WTC11 (cell line): ENCODE results near the gene LRMDA. TPM values are rescaled to one million over a fixed set of nuclear protein-coding genes. Genes with fewer than 3 reads are reported as not detected.

Source experiments
- ATAC-seq: fragments of 200-7000 bp; cut with Tn5 transposase; 2 replicates; pipeline ENCODE4 v1.10.0; 2021; ENCODE audit warnings: mild to moderate bottlenecking, moderate library complexity
- CTCF ChIA-PET: fragments of 300-600 bp; sonication (Branson Sonifier 250); formaldehyde crosslinking; loops from one replicate; lab custom pipeline; 2021; ENCODE audit warnings: antibody characterized with exemption; lab: Charles Lee
- POLR2A ChIA-PET: fragments of 350-600 bp; sonication (Branson Sonifier 250); formaldehyde crosslinking; loops from one replicate; lab custom pipeline; 2021; ENCODE audit warnings: antibody characterized with exemption; lab: Charles Lee
- DNase-seq: peaks from one replicate; pipeline ENCODE4 v3.0.0; 2021; ENCODE audit warnings: low spot score
- H3K27ac Mint-ChIP-seq: 2 replicates; pipeline ENCODE4 v1.8.0; 2021; ENCODE audit warnings: mixed read lengths
- H3K27me3 Mint-ChIP-seq: 2 replicates; pipeline ENCODE4 v1.8.0; 2021; ENCODE audit warnings: low read depth, mild to moderate bottlenecking, moderate library complexity, mixed read lengths
- H3K36me3 Mint-ChIP-seq: 2 replicates; pipeline ENCODE4 v1.8.0; 2021; ENCODE audit warnings: mixed read lengths
- H3K4me1 Mint-ChIP-seq: 2 replicates; pipeline ENCODE4 v1.8.0; 2022; ENCODE audit warnings: mixed read lengths
- H3K4me3 Mint-ChIP-seq: 2 replicates; pipeline ENCODE4 v1.8.0; 2021; ENCODE audit warnings: mild to moderate bottlenecking, moderate library complexity, mixed read lengths
- H3K9me3 Mint-ChIP-seq: 2 replicates; pipeline ENCODE4 v1.8.0; 2021; ENCODE audit warnings: mixed read lengths
- ATF1 ChIP-seq: sonication (generic); formaldehyde crosslinking; IDR thresholded peaks from 2 replicates; pipeline ENCODE4 v1.8.1; 2023; ENCODE audit warnings: mild to moderate bottlenecking, moderate library complexity, missing genetic modification reagents
- FOXK1 ChIP-seq: sonication (generic); formaldehyde crosslinking; IDR thresholded peaks from 2 replicates; pipeline ENCODE4 v1.8.0; 2022; ENCODE audit warnings: mild to moderate bottlenecking, moderate library complexity, missing genetic modification reagents
- HMGXB4 ChIP-seq: sonication (generic); formaldehyde crosslinking; IDR thresholded peaks from 2 replicates; pipeline ENCODE4 v1.8.1; 2023; ENCODE audit warnings: mild to moderate bottlenecking, moderate library complexity, missing genetic modification reagents
- NFATC4 ChIP-seq: fragments of 250-450 bp; sonication (Bioruptor Pico); IDR thresholded peaks from 2 replicates; pipeline ENCODE4 v1.9.0; 2021; ENCODE audit warnings: mild to moderate bottlenecking
- NR2C2 ChIP-seq: sonication (generic); formaldehyde crosslinking; IDR thresholded peaks from 2 replicates; pipeline ENCODE4 v1.8.0; 2022; ENCODE audit warnings: mild to moderate bottlenecking, missing genetic modification reagents
- SMAD3 ChIP-seq: sonication (generic); formaldehyde crosslinking; IDR thresholded peaks from 2 replicates; pipeline ENCODE4 v1.8.0; 2022; ENCODE audit warnings: missing genetic modification reagents, mild to moderate bottlenecking, borderline replicate concordance
- SOX15 ChIP-seq: fragments of 250-450 bp; sonication (Bioruptor Pico); IDR thresholded peaks from 2 replicates; pipeline ENCODE4 v1.9.0; 2021; ENCODE audit warnings: mild to moderate bottlenecking
- SP1 ChIP-seq: sonication (generic); formaldehyde crosslinking; conservative IDR thresholded peaks from 2 replicates; pipeline ENCODE4 v1.8.1; 2022; ENCODE audit warnings: missing genetic modification reagents
- ZNF138 ChIP-seq: sonication (generic); formaldehyde crosslinking; conservative IDR thresholded peaks from 2 replicates; pipeline ENCODE4 v1.8.1; 2022; ENCODE audit warnings: mild to moderate bottlenecking, moderate library complexity, missing genetic modification reagents
- ZNF317 ChIP-seq: sonication (generic); formaldehyde crosslinking; IDR thresholded peaks from 2 replicates; pipeline ENCODE4 v1.8.1; 2023; ENCODE audit warnings: low read depth, mild to moderate bottlenecking, moderate library complexity, missing genetic modification reagents, borderline replicate concordance
- ZNF396 ChIP-seq: fragments of 250-450 bp; sonication (Bioruptor Pico); IDR thresholded peaks from 2 replicates; pipeline ENCODE4 v1.8.0; 2021; ENCODE audit warnings: mild to moderate bottlenecking, moderate library complexity, borderline replicate concordance
- ZNF423 ChIP-seq: fragments of 250-450 bp; sonication (Bioruptor Pico); IDR thresholded peaks from 2 replicates; pipeline ENCODE4 v2.1.2; 2022; ENCODE audit warnings: mild to moderate bottlenecking, moderate library complexity
- ZNF671 ChIP-seq: fragments of 250-450 bp; sonication (Bioruptor Pico); IDR thresholded peaks from 2 replicates; pipeline ENCODE4 v1.8.0; 2021; ENCODE audit warnings: mild to moderate bottlenecking
- total RNA-seq: library from RNA; stranded (reverse); gene quantifications from 3 replicates; pipeline ENCODE4 v1.2.3, GENCODE V29; 2021
- TF ChIP-seq, protein P1 (sequence below): fragments of 250-450 bp; sonication (Bioruptor Pico); IDR thresholded peaks from 2 replicates; pipeline ENCODE4 v1.9.0; 2021; ENCODE audit warnings: mild to moderate bottlenecking
- TF ChIP-seq, protein P2 (sequence below): fragments of 250-450 bp; sonication (Bioruptor Pico); IDR thresholded peaks from 2 replicates; pipeline ENCODE4 v1.9.0; 2021; ENCODE audit warnings: mild to moderate bottlenecking
- TF ChIP-seq, protein P3 (sequence below): sonication (generic); formaldehyde crosslinking; IDR thresholded peaks from 2 replicates; pipeline ENCODE4 v1.8.1; 2023; ENCODE audit warnings: mild to moderate bottlenecking, missing genetic modification reagents, moderate library complexity
- TF ChIP-seq, protein P4 (sequence below): fragments of 200-600 bp; IDR thresholded peaks from 2 replicates; pipeline ENCODE4 v1.8.0; 2022; ENCODE audit warnings: antibody characterized with exemption

The LRMDA gene
- total RNA-seq, 1 experiment from 2014 or later: 0.92 TPM

- TF ChIP-seq ZNF671 (CRISPR knock-in tag) (no peak), FOXK1 (CRISPR knock-in tag) (no peak), NR2C2 (no peak), ZNF317 (no peak)
- TF ChIP-seq, protein P1, sequence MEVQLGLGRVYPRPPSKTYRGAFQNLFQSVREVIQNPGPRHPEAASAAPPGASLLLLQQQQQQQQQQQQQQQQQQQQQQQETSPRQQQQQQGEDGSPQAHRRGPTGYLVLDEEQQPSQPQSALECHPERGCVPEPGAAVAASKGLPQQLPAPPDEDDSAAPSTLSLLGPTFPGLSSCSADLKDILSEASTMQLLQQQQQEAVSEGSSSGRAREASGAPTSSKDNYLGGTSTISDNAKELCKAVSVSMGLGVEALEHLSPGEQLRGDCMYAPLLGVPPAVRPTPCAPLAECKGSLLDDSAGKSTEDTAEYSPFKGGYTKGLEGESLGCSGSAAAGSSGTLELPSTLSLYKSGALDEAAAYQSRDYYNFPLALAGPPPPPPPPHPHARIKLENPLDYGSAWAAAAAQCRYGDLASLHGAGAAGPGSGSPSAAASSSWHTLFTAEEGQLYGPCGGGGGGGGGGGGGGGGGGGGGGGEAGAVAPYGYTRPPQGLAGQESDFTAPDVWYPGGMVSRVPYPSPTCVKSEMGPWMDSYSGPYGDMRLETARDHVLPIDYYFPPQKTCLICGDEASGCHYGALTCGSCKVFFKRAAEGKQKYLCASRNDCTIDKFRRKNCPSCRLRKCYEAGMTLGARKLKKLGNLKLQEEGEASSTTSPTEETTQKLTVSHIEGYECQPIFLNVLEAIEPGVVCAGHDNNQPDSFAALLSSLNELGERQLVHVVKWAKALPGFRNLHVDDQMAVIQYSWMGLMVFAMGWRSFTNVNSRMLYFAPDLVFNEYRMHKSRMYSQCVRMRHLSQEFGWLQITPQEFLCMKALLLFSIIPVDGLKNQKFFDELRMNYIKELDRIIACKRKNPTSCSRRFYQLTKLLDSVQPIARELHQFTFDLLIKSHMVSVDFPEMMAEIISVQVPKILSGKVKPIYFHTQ: no peak
These were observed 699.5 kb downstream of the LRMDA start (continued) for GRCh38 chr10:76130892-76131291.

- ATAC-seq: no peak
These were observed 702.3 kb downstream of the LRMDA start for GRCh38 chr10:76133597-76134255.

GRCh38 chr10:76136961-76137360, 705.5 kb downstream of the LRMDA start:
- TF ChIP-seq, protein P2, sequence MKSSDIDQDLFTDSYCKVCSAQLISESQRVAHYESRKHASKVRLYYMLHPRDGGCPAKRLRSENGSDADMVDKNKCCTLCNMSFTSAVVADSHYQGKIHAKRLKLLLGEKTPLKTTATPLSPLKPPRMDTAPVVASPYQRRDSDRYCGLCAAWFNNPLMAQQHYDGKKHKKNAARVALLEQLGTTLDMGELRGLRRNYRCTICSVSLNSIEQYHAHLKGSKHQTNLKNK (CRISPR knock-in tag): no peak
- no peak for TF ChIP-seq ZNF423 (CRISPR knock-in tag)
- no peak for TF ChIP-seq NFATC4 (CRISPR knock-in tag)
- no peak for TF ChIP-seq SMAD3 (CRISPR knock-in tag)
- TF ChIP-seq HMGXB4 (CRISPR knock-in tag): no peak
- TF ChIP-seq ZNF396 (CRISPR knock-in tag): no peak
- TF ChIP-seq, protein P3, sequence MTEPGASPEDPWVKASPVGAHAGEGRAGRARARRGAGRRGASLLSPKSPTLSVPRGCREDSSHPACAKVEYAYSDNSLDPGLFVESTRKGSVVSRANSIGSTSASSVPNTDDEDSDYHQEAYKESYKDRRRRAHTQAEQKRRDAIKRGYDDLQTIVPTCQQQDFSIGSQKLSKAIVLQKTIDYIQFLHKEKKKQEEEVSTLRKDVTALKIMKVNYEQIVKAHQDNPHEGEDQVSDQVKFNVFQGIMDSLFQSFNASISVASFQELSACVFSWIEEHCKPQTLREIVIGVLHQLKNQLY: no peak
- no peak for TF ChIP-seq ATF1 (CRISPR knock-in tag)
- no peak for TF ChIP-seq SOX15 (CRISPR knock-in tag)
- no peak for TF ChIP-seq SP1 (CRISPR knock-in tag)
- TF ChIP-seq, all 79 proteins: peak for 0
- ChIA-PET POLR2A (no interaction called here), CTCF (no interaction called here)
- H3K9me3 Mint-ChIP-seq: 0 out of 2 replicates have a peak, but pooled peaks cover 4% of the 10 kb centered on the region
- no peak overlapping the region for H3K4me3 Mint-ChIP-seq
- H3K4me1 Mint-ChIP-seq: peaks cover 9% of the 10 kb centered on the region
- DNase-seq (no peak), ATAC-seq (no peak)
- H3K27ac Mint-ChIP-seq: no peak overlapping the region
- H3K36me3 Mint-ChIP-seq: no peaks in the 10 kb centered on the region
- peaks cover 4% of the 10 kb centered on the region for H3K27me3 Mint-ChIP-seq

More at GRCh38 chr10:76133597-76134255, 702.3 kb downstream of the LRMDA start:
- ChIA-PET POLR2A (no interaction called here), CTCF (interaction anchor here (0.6 kb wide), 1 partner anchor 170 kb away, joined by 4 read pairs; no protein-coding TSS in a partner anchor)
- peaks cover 7% of the 10 kb centered on the region; the same call in 1 of the 2 replicates for H3K9me3 Mint-ChIP-seq
- H3K36me3 Mint-ChIP-seq: no peaks in the 10 kb centered on the region
- peaks cover 3% of the 10 kb centered on the region; the same call in 1 of the 2 replicates for H3K27me3 Mint-ChIP-seq
- peaks cover 6% of the 10 kb centered on the region for H3K4me1 Mint-ChIP-seq
- H3K4me3 Mint-ChIP-seq: no peak overlapping the region
- TF ChIP-seq ZNF396 (CRISPR knock-in tag): no peak
- TF ChIP-seq, protein P4, sequence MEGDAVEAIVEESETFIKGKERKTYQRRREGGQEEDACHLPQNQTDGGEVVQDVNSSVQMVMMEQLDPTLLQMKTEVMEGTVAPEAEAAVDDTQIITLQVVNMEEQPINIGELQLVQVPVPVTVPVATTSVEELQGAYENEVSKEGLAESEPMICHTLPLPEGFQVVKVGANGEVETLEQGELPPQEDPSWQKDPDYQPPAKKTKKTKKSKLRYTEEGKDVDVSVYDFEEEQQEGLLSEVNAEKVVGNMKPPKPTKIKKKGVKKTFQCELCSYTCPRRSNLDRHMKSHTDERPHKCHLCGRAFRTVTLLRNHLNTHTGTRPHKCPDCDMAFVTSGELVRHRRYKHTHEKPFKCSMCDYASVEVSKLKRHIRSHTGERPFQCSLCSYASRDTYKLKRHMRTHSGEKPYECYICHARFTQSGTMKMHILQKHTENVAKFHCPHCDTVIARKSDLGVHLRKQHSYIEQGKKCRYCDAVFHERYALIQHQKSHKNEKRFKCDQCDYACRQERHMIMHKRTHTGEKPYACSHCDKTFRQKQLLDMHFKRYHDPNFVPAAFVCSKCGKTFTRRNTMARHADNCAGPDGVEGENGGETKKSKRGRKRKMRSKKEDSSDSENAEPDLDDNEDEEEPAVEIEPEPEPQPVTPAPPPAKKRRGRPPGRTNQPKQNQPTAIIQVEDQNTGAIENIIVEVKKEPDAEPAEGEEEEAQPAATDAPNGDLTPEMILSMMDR: no peak
- TF ChIP-seq ZNF138 (CRISPR knock-in tag): no peak
- no peak for TF ChIP-seq NFATC4 (CRISPR knock-in tag)
- TF ChIP-seq, all 79 proteins: peak for 0
- DNase-seq: no peak
- H3K27ac Mint-ChIP-seq: no peak overlapping the region
